Smooth muscle cell (in vitro differentiated cells): Measurements from ENCODE around the gene HERC4. TPM values are rescaled to one million over a fixed set of nuclear protein-coding genes. Genes with fewer than 3 reads are reported as not detected.

Experiments
- DNase-seq: peaks from one replicate; lab custom pipeline; 2025; ENCODE audit not compliant: unreplicated experiment; lab: John Stamatoyannopoulos, UW
- H2AFZ ChIP-seq: fragments of 200-600 bp; sonication (generic); 2 replicates; pipeline ENCODE4 v1.6.0; 2016; ENCODE audit warnings: antibody characterized with exemption, low read depth, mild to moderate bottlenecking
- H3F3A ChIP-seq: fragments of 200-600 bp; sonication (generic); 2 replicates; pipeline ENCODE4 v1.6.0; 2017; ENCODE audit warnings: antibody characterized with exemption, low read depth
- H3K27ac ChIP-seq: fragments of 200-600 bp; sonication (generic); 2 replicates; pipeline ENCODE4 v1.5.1; 2016; ENCODE audit warnings: low read depth, mild to moderate bottlenecking
- H3K27me3 ChIP-seq: fragments of 200-600 bp; sonication (generic); 2 replicates; pipeline ENCODE4 v1.6.1; 2016; ENCODE audit warnings: low read depth, mild to moderate bottlenecking
- H3K36me3 ChIP-seq: fragments of 200-600 bp; sonication (generic); 2 replicates; pipeline ENCODE4 v1.5.1; 2016; ENCODE audit warnings: low read depth
- H3K4me1 ChIP-seq: fragments of 200-600 bp; sonication (generic); 2 replicates; pipeline ENCODE4 v1.5.1; 2016; ENCODE audit warnings: low read depth
- H3K4me2 ChIP-seq: fragments of 200-600 bp; sonication (generic); 2 replicates; pipeline ENCODE4 v1.6.0; 2016; ENCODE audit warnings: mild to moderate bottlenecking
- H3K4me3 ChIP-seq: fragments of 200-600 bp; sonication (generic); 2 replicates; pipeline ENCODE4 v1.5.1; 2016; ENCODE audit warnings: mild to moderate bottlenecking
- H3K79me2 ChIP-seq: fragments of 200-600 bp; sonication (generic); 2 replicates; pipeline ENCODE4 v1.6.0; 2016; ENCODE audit warnings: low read depth, mild to moderate bottlenecking
- H3K9ac ChIP-seq: fragments of 200-600 bp; sonication (generic); 2 replicates; pipeline ENCODE4 v1.6.0; 2016; ENCODE audit warnings: low read depth
- H3K9me3 ChIP-seq: fragments of 200-600 bp; sonication (generic); replicated peaks from 2 replicates; pipeline ENCODE4 v1.5.1; 2016; ENCODE audit warnings: low read depth
- H4K20me1 ChIP-seq: fragments of 200-600 bp; sonication (generic); 2 replicates; pipeline ENCODE4 v1.6.0; 2016; ENCODE audit warnings: low read depth
- WGBS: methylation state at CpG from one replicate; pipeline ENCODE4 v1.1.7; 2016; ENCODE audit warnings: low lambda C conversion rate; 5-methylcytosine and 5-hydroxymethylcytosine counted together
- polyA plus RNA-seq: library from polyadenylated mRNA; unstranded; fragments of >200 nt; fragmentation: Nextera tagmentation; extraction: Ambion mirVana; gene quantifications from 2 replicates; pipeline ENCODE4 v1.2.1, GENCODE V29; 2016
- total RNA-seq: library from RNA; depleted of rRNA; stranded (reverse); fragments of >200 nt; gene quantifications from 2 replicates; pipeline ENCODE4 v1.2.3, GENCODE V29; 2014
- TF ChIP-seq, protein P1 (sequence below): fragments of 200-600 bp; sonication (generic); IDR thresholded peaks from 2 replicates; pipeline ENCODE4 v1.5.1; 2017; ENCODE audit warnings: borderline replicate concordance, mild to moderate bottlenecking, antibody characterized with exemption; ENCODE audit not compliant: insufficient read depth, poor library complexity, severe bottlenecking

The HERC4 gene
- total and polyA plus RNA-seq, 2 experiments from 2014 or later: 19.5 to 41.2 TPM

DNA sequence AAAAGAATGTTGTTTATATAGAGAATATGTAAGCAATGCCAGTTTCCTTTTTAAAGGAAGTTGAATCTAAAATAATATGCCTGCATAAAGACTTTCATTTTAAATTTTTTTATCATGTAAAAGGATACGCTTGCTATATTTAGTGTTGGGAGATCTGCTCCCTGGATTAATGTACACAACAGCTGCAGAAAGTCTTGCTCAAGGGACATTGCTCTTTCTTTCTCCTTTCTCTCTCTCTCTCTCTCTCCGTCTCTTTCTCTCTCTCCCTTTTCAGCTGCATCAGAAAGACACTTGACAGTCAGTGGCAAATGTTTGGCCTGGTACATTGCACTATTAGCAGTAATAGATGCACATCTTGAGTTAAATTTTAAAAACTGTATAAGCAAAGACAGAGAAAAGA is 34.9 kb upstream of the HERC4 start:
- TF ChIP-seq, protein P1, sequence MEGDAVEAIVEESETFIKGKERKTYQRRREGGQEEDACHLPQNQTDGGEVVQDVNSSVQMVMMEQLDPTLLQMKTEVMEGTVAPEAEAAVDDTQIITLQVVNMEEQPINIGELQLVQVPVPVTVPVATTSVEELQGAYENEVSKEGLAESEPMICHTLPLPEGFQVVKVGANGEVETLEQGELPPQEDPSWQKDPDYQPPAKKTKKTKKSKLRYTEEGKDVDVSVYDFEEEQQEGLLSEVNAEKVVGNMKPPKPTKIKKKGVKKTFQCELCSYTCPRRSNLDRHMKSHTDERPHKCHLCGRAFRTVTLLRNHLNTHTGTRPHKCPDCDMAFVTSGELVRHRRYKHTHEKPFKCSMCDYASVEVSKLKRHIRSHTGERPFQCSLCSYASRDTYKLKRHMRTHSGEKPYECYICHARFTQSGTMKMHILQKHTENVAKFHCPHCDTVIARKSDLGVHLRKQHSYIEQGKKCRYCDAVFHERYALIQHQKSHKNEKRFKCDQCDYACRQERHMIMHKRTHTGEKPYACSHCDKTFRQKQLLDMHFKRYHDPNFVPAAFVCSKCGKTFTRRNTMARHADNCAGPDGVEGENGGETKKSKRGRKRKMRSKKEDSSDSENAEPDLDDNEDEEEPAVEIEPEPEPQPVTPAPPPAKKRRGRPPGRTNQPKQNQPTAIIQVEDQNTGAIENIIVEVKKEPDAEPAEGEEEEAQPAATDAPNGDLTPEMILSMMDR: no peak
- no peaks in the 10 kb centered on the region for H3K36me3 ChIP-seq
- peaks cover 4% of the 10 kb centered on the region for H3F3A ChIP-seq
- peaks cover 13% of the 10 kb centered on the region for H3K4me1 ChIP-seq
- no peaks in the 10 kb centered on the region for H3K9me3 ChIP-seq
- H3K27ac ChIP-seq: no peak overlapping the region
- no peak overlapping the region for H2AFZ ChIP-seq
- WGBS: 71% methylated on average over 2 of the region's 2 CpGs
- H4K20me1 ChIP-seq: no peaks in the 10 kb centered on the region
- H3K4me2 ChIP-seq: no peak overlapping the region
- no peak overlapping the region for H3K9ac ChIP-seq
- no peaks in the 10 kb centered on the region for H3K27me3 ChIP-seq
- H3K4me3 ChIP-seq: no peak overlapping the region
- no peaks in the 10 kb centered on the region for H3K79me2 ChIP-seq
- DNase-seq: no peak

DNA sequence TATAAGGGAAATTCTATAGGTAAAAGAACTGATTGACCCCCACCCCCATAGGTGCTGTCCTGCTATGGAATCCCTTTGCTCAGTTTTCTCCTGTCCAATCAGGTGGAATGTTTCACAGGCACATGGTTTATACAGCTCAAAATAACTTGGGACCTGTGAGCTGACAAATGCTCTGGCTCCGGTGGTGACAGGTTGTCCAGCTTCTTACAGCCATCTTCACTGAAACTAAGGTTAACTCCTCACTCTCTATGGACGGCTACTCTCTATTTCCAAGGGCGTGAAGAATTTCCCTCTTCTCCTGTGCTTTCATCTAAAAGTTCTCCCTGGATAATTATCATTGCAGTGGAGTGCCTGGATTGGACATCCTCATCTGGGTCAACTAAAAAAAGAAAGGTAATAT is 34.2 kb upstream of the HERC4 start, which contains the start of gene MYPN:
Gene MYPN (plus strand): TSS at position 158 of the 400 bp plus-strand sequence. CDS start 11,951 bp downstream, outside the sequence.
- no peaks in the 10 kb centered on the region for H3K27me3 ChIP-seq
- H3K36me3 ChIP-seq: no peaks in the 10 kb centered on the region
- peaks cover 13% of the 10 kb centered on the region for H3K4me1 ChIP-seq
- 92% methylated on average over 3 of the region's 3 CpGs for WGBS
- H3K4me2 ChIP-seq: no peak within 1 kb of the TSS
- no peak within 1 kb of the TSS for H3K9ac ChIP-seq
- H2AFZ ChIP-seq: no peak within 1 kb of the TSS
- TF ChIP-seq, protein P1: no peak
- no peak within 1 kb of the TSS for H3K27ac ChIP-seq
- DNase-seq: no peak
- no peaks in the 10 kb centered on the region for H4K20me1 ChIP-seq
- peaks cover 4% of the 10 kb centered on the region for H3F3A ChIP-seq
- no peaks in the 10 kb centered on the region for H3K79me2 ChIP-seq
- H3K9me3 ChIP-seq: no peaks in the 10 kb centered on the region
- no peak within 1 kb of the TSS for H3K4me3 ChIP-seq

DNA sequence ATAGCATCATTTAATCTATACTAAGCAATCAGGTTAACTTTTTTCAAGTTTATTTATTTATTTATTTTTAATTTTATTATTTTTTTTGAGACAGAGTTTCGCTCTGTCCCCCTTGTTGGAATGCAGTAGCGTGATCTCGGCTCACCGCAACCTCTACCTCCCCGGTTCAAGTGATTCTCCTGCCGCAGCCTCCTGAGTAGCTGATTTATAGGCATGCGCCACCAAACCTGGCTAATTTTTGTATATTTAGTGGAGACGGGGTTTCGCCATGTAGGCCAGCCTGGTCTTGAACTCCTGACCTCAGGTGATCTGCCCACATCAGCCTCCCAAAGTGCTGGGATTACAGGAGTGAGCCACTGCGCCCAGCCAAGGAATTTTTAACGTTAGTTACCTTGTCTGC is 33.6 kb upstream of the HERC4 start:
- Histone ChIP-seq H3K27ac (no peak overlapping the region), H3K79me2 (no peaks in the 10 kb centered on the region), H3K27me3 (no peaks in the 10 kb centered on the region), H3K4me3 (no peak overlapping the region), H3K4me2 (no peak overlapping the region), H2AFZ (no peak overlapping the region), H3K9ac (no peak overlapping the region), H3K4me1 (peaks cover 13% of the 10 kb centered on the region), H3F3A (peaks cover 4% of the 10 kb centered on the region), H4K20me1 (no peaks in the 10 kb centered on the region), H3K9me3 (no peaks in the 10 kb centered on the region), H3K36me3 (no peaks in the 10 kb centered on the region)
- TF ChIP-seq, protein P1: no peak
- no peak for DNase-seq
- 95% methylated on average over 11 of the region's 11 CpGs for WGBS

DNA sequence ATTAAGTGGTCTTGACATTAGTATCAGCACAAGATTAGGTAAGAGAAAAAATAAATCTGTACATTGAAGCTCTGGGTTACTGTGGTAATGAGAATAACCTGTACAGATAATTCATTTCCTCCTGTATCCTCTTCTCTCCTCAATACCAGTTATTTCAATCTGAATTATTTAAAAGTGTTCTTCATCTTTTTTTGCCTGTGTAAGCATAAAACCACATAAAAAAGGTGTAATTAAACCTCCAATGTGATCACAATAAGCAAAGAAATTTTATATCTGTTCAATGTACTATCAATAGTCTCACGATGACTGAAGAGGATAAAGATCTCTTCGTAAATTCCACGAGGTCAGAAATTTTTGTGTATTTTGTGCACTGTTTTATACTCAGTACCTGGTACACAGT is 33.0 kb upstream of the HERC4 start:
- Histone ChIP-seq H3K4me3 (no peak overlapping the region), H3K9me3 (no peaks in the 10 kb centered on the region), H3K36me3 (no peaks in the 10 kb centered on the region), H3K4me1 (peaks cover 13% of the 10 kb centered on the region), H3K79me2 (no peaks in the 10 kb centered on the region), H3K9ac (no peak overlapping the region), H2AFZ (no peak overlapping the region), H3K27me3 (no peaks in the 10 kb centered on the region), H4K20me1 (no peaks in the 10 kb centered on the region), H3K4me2 (no peak overlapping the region), H3K27ac (no peak overlapping the region), H3F3A (peaks cover 4% of the 10 kb centered on the region)
- no peak for DNase-seq
- WGBS: 97% methylated on average over 3 of the region's 3 CpGs
- TF ChIP-seq, protein P1: no peak
